Left cardiac atrium (tissue), 4 donors: ENCODE measurements around the gene TIAM1. TPM values are rescaled to one million over a fixed set of nuclear protein-coding genes. Genes with fewer than 3 reads are reported as not detected.

Source experiments
- ATAC-seq, 2 donors: fragments of 200-7000 bp; cut with Tn5 transposase; one replicate each; pipeline ENCODE4 v1.9.1; 2020; ENCODE audit warnings: mild to moderate bottlenecking in 2 of 2, moderate library complexity in 2 of 2
- DNase-seq: peaks from one replicate; pipeline ENCODE4 v3.0.0-alpha.2; 2020
- intact Hi-C, 2 donors: fragments of 100-400 bp; cut with DNase I; formaldehyde crosslinking; loops; one replicate each; pipeline versions ENCODE4 v1.14.1 to v1.15.1; 2022 to 2023
- total RNA-seq, 2 donors: library from RNA; stranded (reverse); fragmentation: NEBNext Ultra II Directional; extraction: Animal tissue kit (Norgen Biotek cat#: 25700); gene quantifications; one replicate each; pipeline ENCODE4 v1.2.1, GENCODE V29; 2021
- donor health status: DM: no; HTN: yes; CAD: no.
- donor health status: DM: no; HTN: yes; CAD: no; lungs with severe emphysema.
- donor health status: DM: yes; HTN: yes; CAD: no.
- donor health status: Dilated cardiomyopathy.

The TIAM1 gene
- total RNA-seq, 2 donors from 2014 or later, result 5.0 to 6.7 TPM

GRCh38 chr21:31193761-31194160 is 150.3 kb downstream of the TIAM1 start:
- intact Hi-C loops, result loop anchor here in 1 of 2 donors (10.0 kb wide), 1 partner anchor 411 kb away; no protein-coding TSS in a partner anchor
- no peak for ATAC-seq

DNA sequence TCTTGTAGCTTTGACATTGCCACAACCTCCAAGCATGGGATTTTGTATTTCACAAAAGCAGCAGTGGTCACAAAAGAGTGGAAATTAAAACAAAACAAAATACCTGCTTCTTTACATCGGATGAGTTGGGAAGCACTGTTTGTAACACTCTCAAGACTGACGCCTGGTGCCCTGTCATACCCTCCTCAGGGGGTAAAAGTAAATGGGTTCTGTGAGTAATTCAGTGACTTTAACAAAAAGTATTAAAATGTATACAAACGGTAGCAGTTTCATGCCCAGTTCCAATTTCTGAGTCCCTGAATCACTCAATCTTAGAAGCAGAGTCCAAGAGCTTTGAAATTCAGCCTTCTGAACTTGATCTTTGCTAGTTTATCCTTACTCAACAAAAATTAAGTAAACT is 152.5 kb downstream of the TIAM1 start:
- ATAC-seq (no peak), DNase-seq (no peak)
- intact Hi-C loops, result loop anchor here in 1 of 2 donors (10.0 kb wide), 1 partner anchor 413 kb away; no protein-coding TSS in a partner anchor

More at GRCh38 chr21:31193761-31194160, 150.3 kb downstream of the TIAM1 start:
- DNase-seq, result no peak

DNA sequence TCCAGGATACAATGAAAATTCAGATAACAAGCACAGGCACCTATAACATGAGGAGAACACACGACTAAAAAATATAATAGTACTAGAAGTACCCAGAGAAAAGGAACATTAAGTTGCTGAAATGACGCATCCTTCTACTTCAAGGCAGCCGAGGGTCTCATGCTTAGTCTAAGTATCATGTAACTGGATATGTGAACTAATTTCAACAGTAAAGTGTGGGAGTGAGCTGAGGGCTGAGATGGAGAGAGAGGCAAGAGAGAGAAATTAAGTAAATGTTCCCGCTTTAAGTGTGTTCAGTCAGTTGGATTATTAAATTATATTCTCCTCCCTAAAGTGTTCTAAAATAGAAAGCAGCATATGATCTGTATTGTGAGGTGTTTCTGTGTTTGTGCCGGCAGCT is 153.5 kb downstream of the TIAM1 start:
- no peak for DNase-seq
- intact Hi-C loops, result loop anchor here in 1 of 2 donors (10.0 kb wide), 1 partner anchor 414 kb away; no protein-coding TSS in a partner anchor
- no peak for ATAC-seq

DNA sequence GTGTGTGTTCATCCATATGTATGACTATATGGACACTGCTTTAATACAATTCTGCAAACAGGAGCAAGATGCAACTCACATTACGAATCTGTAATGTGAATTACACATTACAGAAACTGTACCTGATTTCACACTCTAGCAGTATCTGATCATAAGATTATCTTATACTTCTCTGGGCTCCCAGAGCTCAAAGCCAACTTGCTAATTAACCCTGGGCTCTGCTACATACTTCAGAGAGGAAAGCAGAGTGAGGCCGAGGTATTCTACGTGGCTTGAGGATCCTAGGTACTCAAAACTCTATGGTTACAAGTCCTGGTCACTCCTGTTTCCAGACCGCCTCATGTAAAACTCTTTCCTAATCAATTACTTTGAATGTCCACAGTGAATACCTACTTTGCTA is 156.6 kb downstream of the TIAM1 start:
- DNase-seq (no peak), ATAC-seq (no peak)
- intact Hi-C loops, result no loop called here

GRCh38 chr21:31186916-31187315 is 157.1 kb downstream of the TIAM1 start:
- ATAC-seq (no peak), DNase-seq (no peak)
- intact Hi-C loops, result no loop called here

GRCh38 chr21:31185663-31186062 is 158.4 kb downstream of the TIAM1 start:
- intact Hi-C loops, result no loop called here
- DNase-seq (no peak), ATAC-seq (no peak)

- DNase-seq (no peak), ATAC-seq (no peak)
- intact Hi-C loops, result loop anchor here in 1 of 2 donors (5.0 kb wide), 1 partner anchor 78 kb away; no protein-coding TSS in a partner anchor
Observed at GRCh38 chr21:31184876-31185275, 159.2 kb downstream of the TIAM1 start.

- intact Hi-C loops, result loop anchor here in 1 of 2 donors (5.0 kb wide), 1 partner anchor 77 kb away; no protein-coding TSS in a partner anchor
- ATAC-seq (no peak), DNase-seq (no peak)
Observed at GRCh38 chr21:31184459-31184858, 159.6 kb downstream of the TIAM1 start.

- peak in 1 of 2 donors; percentile 34 for ATAC-seq
- intact Hi-C loops, result loop anchor here in 1 of 2 donors (5.0 kb wide), 1 partner anchor 75 kb away; no protein-coding TSS in a partner anchor
- no peak for DNase-seq
Observed at GRCh38 chr21:31182231-31183140, 161.6 kb downstream of the TIAM1 start.

GRCh38 chr21:31181082-31181750 is 162.8 kb downstream of the TIAM1 start:
- ATAC-seq, result no peak
- intact Hi-C loops, result loop anchor here (2.0 to 5.0 kb wide), 2 partner anchors 74 to 82 kb away; no protein-coding TSS in a partner anchor
- DNase-seq, result no peak

GRCh38 chr21:31180256-31181081 is 163.6 kb downstream of the TIAM1 start:
- peak in 1 of 2 donors; percentile 37 for ATAC-seq
- intact Hi-C loops, result loop anchor here (2.0 to 5.0 kb wide), 2 partner anchors 73 to 82 kb away; no protein-coding TSS in a partner anchor

GRCh38 chr21:31176725-31177124 is 167.3 kb downstream of the TIAM1 start:
- intact Hi-C loops, result no loop called here

More at GRCh38 chr21:31180256-31181081, 163.6 kb downstream of the TIAM1 start:
- no peak for DNase-seq

DNA sequence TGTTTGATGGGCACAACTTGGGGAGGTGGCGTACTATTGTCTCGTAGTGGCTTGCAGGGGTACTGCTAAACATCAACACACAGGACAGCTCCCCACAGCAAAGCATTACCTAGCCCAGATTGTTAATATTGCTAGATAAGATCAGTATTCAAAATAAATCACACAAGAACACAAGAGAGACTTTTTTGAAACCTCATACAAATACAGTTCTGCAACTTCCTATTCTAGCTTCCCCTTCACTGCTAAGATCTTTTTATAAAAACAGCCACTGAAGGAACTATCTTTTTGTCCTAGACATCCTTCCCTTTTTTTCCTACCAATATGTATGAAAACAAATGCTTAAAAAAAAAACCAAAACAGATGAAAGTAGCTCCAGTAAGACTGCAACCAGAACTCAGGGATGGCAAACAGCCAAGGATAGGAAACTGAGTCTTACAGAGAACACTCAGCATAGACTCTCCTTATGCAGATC is 167.9 kb downstream of the TIAM1 start:
- DNase-seq (no peak), ATAC-seq (no peak)
- intact Hi-C loops, result no loop called here

More at GRCh38 chr21:31176725-31177124, 167.3 kb downstream of the TIAM1 start:
- no peak for DNase-seq
- no peak for ATAC-seq

GRCh38 chr21:31173881-31174555 is 170.0 kb downstream of the TIAM1 start:
- peak; percentile 69 for DNase-seq
- intact Hi-C loops, result no loop called here
- ATAC-seq, result peak; percentile 87 to 92

DNA sequence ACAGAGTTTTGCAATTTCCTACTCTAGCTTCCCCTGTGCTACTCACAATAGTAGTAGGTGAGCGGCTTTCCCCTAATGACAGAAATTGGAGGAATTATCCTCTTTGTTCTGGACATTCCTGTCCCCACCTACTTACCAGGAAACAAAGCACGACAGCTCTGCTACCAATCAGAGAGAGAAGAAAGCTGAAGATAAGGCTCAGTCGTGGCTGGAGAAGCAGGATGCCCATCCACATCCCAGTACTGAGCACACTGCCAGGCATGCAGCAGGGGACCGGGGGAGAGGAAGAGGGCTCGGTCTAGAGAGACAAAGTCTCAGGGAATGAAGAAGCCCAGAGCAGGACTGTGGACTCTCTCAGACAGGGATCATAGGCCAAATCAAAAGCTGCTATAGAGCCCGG is 171.7 kb downstream of the TIAM1 start:
- DNase-seq (no peak), ATAC-seq (no peak)
- intact Hi-C loops, result no loop called here

DNA sequence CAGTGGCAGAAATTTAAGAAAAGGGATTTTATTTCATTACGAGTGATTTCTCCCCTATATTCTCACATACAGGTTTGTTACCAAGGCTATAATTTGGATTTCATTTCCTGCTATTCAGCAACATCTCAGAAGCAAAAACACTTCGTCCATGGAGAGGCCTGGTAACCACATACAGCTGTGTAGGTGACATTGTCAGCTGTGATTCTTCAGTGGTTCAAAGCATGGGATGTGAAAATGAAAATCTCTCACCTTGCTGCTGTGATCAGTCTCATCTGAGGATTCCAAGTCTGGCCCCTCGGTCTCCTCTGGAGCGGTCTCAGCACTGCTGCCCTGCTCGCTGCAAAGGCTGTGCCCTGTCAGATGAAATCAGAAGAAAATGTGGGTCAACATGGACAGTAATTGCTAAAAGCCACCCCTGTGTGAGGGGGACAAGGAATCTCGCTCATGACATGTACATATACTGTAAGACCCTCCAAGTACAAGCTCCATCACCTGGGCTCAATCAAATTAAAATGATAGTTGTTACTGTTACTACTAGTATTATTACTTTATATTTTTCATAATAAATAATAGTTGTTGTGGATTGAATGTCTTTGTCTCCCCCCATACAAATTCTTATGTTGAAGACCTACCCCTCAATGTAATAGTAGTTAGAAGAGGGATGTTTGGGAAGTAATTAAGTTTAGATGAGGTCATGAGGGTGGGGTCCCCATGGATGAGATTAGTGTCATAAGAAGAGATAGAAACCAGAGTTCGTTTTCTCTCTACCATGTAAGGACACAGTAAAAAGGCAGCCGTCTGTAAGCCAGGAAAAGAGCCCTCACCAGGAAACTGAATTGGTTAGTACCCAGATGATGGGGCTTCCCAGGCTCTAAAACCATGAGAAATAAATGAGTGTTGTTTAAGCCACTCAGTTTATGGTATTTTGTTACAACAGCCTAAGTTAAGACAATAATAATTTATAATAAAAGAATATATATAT is 179.1 kb downstream of the TIAM1 start:
- intact Hi-C loops, result no loop called here
- DNase-seq, result no peak

DNA sequence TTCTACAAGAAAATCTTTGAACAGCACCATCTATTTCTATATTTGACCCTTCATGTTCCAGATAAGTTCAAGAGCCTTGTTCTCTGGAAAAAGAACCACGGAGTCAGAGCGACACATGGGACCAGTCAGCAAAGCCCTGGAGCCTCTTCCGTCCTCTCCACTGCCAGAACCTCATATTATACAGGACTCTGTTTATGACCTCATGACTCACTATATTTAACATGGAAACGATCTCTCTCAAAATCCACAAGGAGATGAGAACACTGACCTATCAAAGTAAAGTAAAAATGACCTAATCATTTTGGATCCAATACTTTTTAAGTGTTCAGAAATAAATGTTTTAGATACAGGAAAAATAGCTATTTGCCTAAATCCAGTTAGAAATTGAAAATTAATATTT is 181.2 kb downstream of the TIAM1 start:
- ATAC-seq, result peak in 1 of 2 donors; percentile 68
- intact Hi-C loops, result no loop called here
- DNase-seq, result no peak

More for the DNA sequence above, 179.1 kb downstream of the TIAM1 start:
- ATAC-seq, result no peak
